GM23338 (cell line): ENCODE measurements around the gene FAM229B. TPM values are rescaled to one million over a fixed set of nuclear protein-coding genes. Genes with fewer than 3 reads are reported as not detected.

Experiments used
- ATAC-seq: fragments of 200-7000 bp; cut with Tn5 transposase; 3 replicates; pipeline ENCODE4 v1.9.1; 2020
- DNase-seq: peaks from one replicate; pipeline ENCODE4 v3.0.0-alpha.2; 2015; ENCODE audit warnings: low spot score
- H2AFZ ChIP-seq: fragments of 200-600 bp; sonication (generic); 2 replicates; pipeline ENCODE4 v1.8.0; 2016; ENCODE audit warnings: antibody characterized with exemption, mild to moderate bottlenecking, moderate library complexity
- H3F3A ChIP-seq: fragments of 200-600 bp; sonication (generic); replicated peaks from 2 replicates; pipeline ENCODE4 v1.8.0; 2017; ENCODE audit warnings: antibody characterized with exemption, mixed run types, low read depth
- H3K27ac ChIP-seq: fragments of 200-600 bp; sonication (generic); 2 replicates; pipeline ENCODE4 v1.6.1; 2016; ENCODE audit warnings: low read depth
- H3K27me3 ChIP-seq: fragments of 200-600 bp; sonication (generic); 2 replicates; pipeline ENCODE4 v1.8.0; 2016; ENCODE audit warnings: mild to moderate bottlenecking, mixed run types, moderate library complexity; ENCODE audit not compliant: insufficient read depth
- H3K36me3 ChIP-seq: fragments of 200-600 bp; sonication (generic); 2 replicates; pipeline ENCODE4 v1.8.0; 2016; ENCODE audit warnings: mild to moderate bottlenecking; ENCODE audit not compliant: insufficient read depth
- H3K4me1 ChIP-seq: fragments of 200-600 bp; sonication (generic); 2 replicates; pipeline ENCODE4 v1.8.0; 2016; ENCODE audit warnings: mild to moderate bottlenecking, moderate library complexity; ENCODE audit not compliant: insufficient read depth
- H3K4me2 ChIP-seq: fragments of 200-600 bp; sonication (generic); 2 replicates; pipeline ENCODE4 v1.7.1; 2017; ENCODE audit warnings: mixed run types
- H3K4me3 ChIP-seq: fragments of 200-600 bp; sonication (generic); 2 replicates; pipeline ENCODE4 v1.6.1; 2016; ENCODE audit warnings: mixed run types
- H3K79me2 ChIP-seq: fragments of 200-600 bp; sonication (generic); replicated peaks from 2 replicates; pipeline ENCODE4 v1.8.0; 2017; ENCODE audit warnings: mild to moderate bottlenecking; ENCODE audit not compliant: insufficient read depth
- H3K9me2 ChIP-seq: fragments of 200-600 bp; sonication (generic); 2 replicates; pipeline ENCODE4 v1.8.0; 2017; ENCODE audit not compliant: insufficient read depth
- H4K20me1 ChIP-seq: fragments of 200-600 bp; sonication (generic); replicated peaks from 2 replicates; pipeline ENCODE4 v1.8.0; 2017; ENCODE audit warnings: mild to moderate bottlenecking; ENCODE audit not compliant: insufficient read depth
- H3K27ac Mint-ChIP-seq: 2 replicates; pipeline ENCODE4 v1.8.0; 2020; ENCODE audit warnings: inconsistent platforms, mild to moderate bottlenecking, moderate library complexity, mixed read lengths
- H3K27me3 Mint-ChIP-seq: 3 replicates; pipeline ENCODE4 v1.8.0; 2022; ENCODE audit warnings: low read depth, mild to moderate bottlenecking, moderate library complexity, mixed read lengths, inconsistent platforms; ENCODE audit not compliant: insufficient read depth, poor library complexity
- H3K36me3 Mint-ChIP-seq: 3 replicates; pipeline ENCODE4 v1.8.0; 2021; ENCODE audit warnings: low read depth, mild to moderate bottlenecking, inconsistent platforms, moderate library complexity, mixed read lengths
- H3K4me1 Mint-ChIP-seq: 3 replicates; pipeline ENCODE4 v1.8.0; 2020; ENCODE audit warnings: mild to moderate bottlenecking, inconsistent platforms, mixed read lengths
- H3K4me3 Mint-ChIP-seq: 3 replicates; pipeline ENCODE4 v1.8.0; 2021; ENCODE audit warnings: moderate library complexity, mild to moderate bottlenecking, inconsistent platforms, mixed read lengths
- H3K9me3 Mint-ChIP-seq: 3 replicates; pipeline ENCODE4 v1.8.0; 2020; ENCODE audit warnings: moderate library complexity, mild to moderate bottlenecking, inconsistent platforms, mixed read lengths
- CTCF ChIP-seq, 2 experiments: fragments of 200-600 bp in 1 of 2; sonication (generic) in 1 of 2; conservative IDR thresholded peaks; 2 replicates each; pipeline versions ENCODE4 v1.5.1 to v1.6.1; 2016 to 2017; ENCODE audit warnings: antibody characterized with exemption in 2 of 2, low read depth in 2 of 2, mild to moderate bottlenecking in 2 of 2, moderate library complexity in 1 of 2
- POLR2AphosphoS5 ChIP-seq: IDR thresholded peaks from 2 replicates; pipeline ENCODE4 v1.6.1; 2016; ENCODE audit warnings: antibody characterized with exemption, low read depth
- STAT1 ChIP-seq: IDR thresholded peaks from one replicate; pipeline ENCODE4 v1.6.1; 2016; ENCODE audit warnings: antibody characterized with exemption; ENCODE audit not compliant: unreplicated experiment
- ZNF114 ChIP-seq: fragments of 250-450 bp; sonication (Bioruptor Pico); IDR thresholded peaks from 2 replicates; pipeline ENCODE4 v1.5.0; 2020; ENCODE audit warnings: mild to moderate bottlenecking, moderate library complexity
- ZNF462 ChIP-seq: fragments of 250-450 bp; sonication (Bioruptor Pico); IDR thresholded peaks from 2 replicates; pipeline ENCODE4 v1.5.0; 2020; ENCODE audit warnings: mild to moderate bottlenecking, moderate library complexity
- polyA plus RNA-seq: library from polyadenylated mRNA; unstranded; fragments of >200 nt; fragmentation: Nextera tagmentation; extraction: Ambion mirVana; gene quantifications from 2 replicates; pipeline ENCODE4 v1.2.1, GENCODE V29; 2016
- total RNA-seq: library from RNA; depleted of rRNA; stranded (reverse); fragments of >200 nt; shearing (Covaris generic); gene quantifications from 2 replicates; pipeline ENCODE4 v1.2.3, GENCODE V29; 2014

Gene FAM229B
- total and polyA plus RNA-seq, 2 experiments from 2014 or later, result 4.4 to 32.9 TPM

GRCh38 chr6:112148103-112148502 is 60.7 kb downstream of the FAM229B start:
- no peaks in the 10 kb centered on the region for H3K9me3 Mint-ChIP-seq
- H3K27me3 Mint-ChIP-seq, result no peaks in the 10 kb centered on the region
- H3K27me3 ChIP-seq, result no peaks in the 10 kb centered on the region
- TF ChIP-seq ZNF462 (CRISPR knock-in tag), result no peak
- no peak for TF ChIP-seq POLR2AphosphoS5
- TF ChIP-seq STAT1, result no peak
- 0 out of 4 replicates have a peak, but pooled peaks of 1 of the 2 experiments have one; percentile 9 for TF ChIP-seq CTCF (conservative IDR thresholded peaks at IDR 0.05; ENCODE audit: low read depth in 2 of 2)
- TF ChIP-seq ZNF114 (CRISPR knock-in tag), result no peak
- no peaks in the 10 kb centered on the region for H3K36me3 Mint-ChIP-seq
- peak; percentile 29 for DNase-seq
- H3K4me2 ChIP-seq, result no peak overlapping the region
- no peak overlapping the region for H3K4me3 ChIP-seq
- no peaks in the 10 kb centered on the region for H3K36me3 ChIP-seq
- H2AFZ ChIP-seq, result no peak overlapping the region
- H3K79me2 ChIP-seq, result no peaks in the 10 kb centered on the region
- H3K4me1 Mint-ChIP-seq, result no peaks in the 10 kb centered on the region; the same call in 2 of the 3 replicates
- ATAC-seq, result peak; percentile 63
- no peak overlapping the region for H3K27ac Mint-ChIP-seq
- H3F3A ChIP-seq, result no peaks in the 10 kb centered on the region
- H4K20me1 ChIP-seq, result no peaks in the 10 kb centered on the region
- no peaks in the 10 kb centered on the region for H3K9me2 ChIP-seq
- H3K27ac ChIP-seq, result no peak overlapping the region
- no peak overlapping the region for H3K4me3 Mint-ChIP-seq
- no peaks in the 10 kb centered on the region for H3K4me1 ChIP-seq
